Upper lobe of right lung (tissue), 1 donor: ENCODE measurements around the gene PCDH10. TPM values are rescaled to one million over a fixed set of nuclear protein-coding genes. Genes with fewer than 3 reads are reported as not detected.

Experiments used
- ATAC-seq: fragments of 200-7000 bp; cut with Tn5 transposase; one replicate; pipeline ENCODE4 v1.9.1; 2020; ENCODE audit warnings: mild to moderate bottlenecking, moderate library complexity
- DNase-seq: peaks from one replicate; pipeline ENCODE4 v3.0.0-alpha.2; 2020
- H3K27ac ChIP-seq: fragments of 200-600 bp; one replicate; pipeline ENCODE4 v1.8.0; 2022
- H3K27me3 ChIP-seq: fragments of 200-600 bp; one replicate; pipeline ENCODE4 v1.8.0; 2022; ENCODE audit warnings: mild to moderate bottlenecking
- H3K36me3 ChIP-seq: fragments of 200-600 bp; one replicate; pipeline ENCODE4 v1.8.0; 2022
- H3K4me1 ChIP-seq: fragments of 200-600 bp; one replicate; pipeline ENCODE4 v1.8.0; 2022
- H3K4me3 ChIP-seq: fragments of 200-600 bp; one replicate; pipeline ENCODE4 v1.8.0; 2022; ENCODE audit warnings: mild to moderate bottlenecking
- H3K9me3 ChIP-seq: fragments of 200-600 bp; one replicate; pipeline ENCODE4 v1.8.0; 2022
- intact Hi-C: fragments of 100-400 bp; cut with DNase I; formaldehyde crosslinking; loops from one replicate; pipeline ENCODE4 v1.11.0; 2022
- total RNA-seq: library from RNA; stranded (reverse); fragmentation: NEBNext Ultra II Directional; extraction: Animal tissue kit (Norgen Biotek cat#: 25700); gene quantifications from one replicate; pipeline ENCODE4 v1.2.1, GENCODE V29; 2021
- TF ChIP-seq, protein P1 (sequence below): fragments of 200-600 bp; IDR thresholded peaks from one replicate; pipeline ENCODE4 v1.8.0; 2022; ENCODE audit warnings: antibody characterized with exemption
- donor health status: DM: no; HTN: yes; CAD: no; lungs with severe emphysema.

PCDH10 gene
- total RNA-seq, 1 donor from 2014 or later: 0.41 TPM

DNA sequence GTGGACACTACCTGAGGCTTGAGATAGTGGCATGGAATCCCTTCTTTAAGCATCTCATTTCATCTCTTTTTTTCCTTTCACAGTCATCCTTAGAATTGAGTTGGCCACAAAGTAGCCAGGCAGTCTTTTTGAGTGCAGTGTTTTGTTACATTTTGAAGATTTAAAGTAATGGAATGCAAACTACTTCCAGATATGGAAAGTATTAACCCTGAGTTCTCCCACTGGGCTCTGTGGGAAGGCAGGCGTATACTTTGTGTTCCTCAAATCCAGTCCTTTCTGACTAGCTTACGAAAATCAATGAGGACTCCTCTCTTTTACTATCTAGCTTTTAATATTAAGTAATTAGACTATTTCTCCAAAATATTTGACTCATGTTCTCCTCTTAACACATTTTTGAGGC lies 29.9 kb downstream of the PCDH10 start:
- Histone ChIP-seq H3K4me3 (no peak overlapping the region), H3K4me1 (no peaks in the 10 kb centered on the region), H3K36me3 (no peaks in the 10 kb centered on the region), H3K27me3 (no peaks in the 10 kb centered on the region), H3K27ac (no peak overlapping the region), H3K9me3 (no peaks in the 10 kb centered on the region)
- no peak for ATAC-seq
- no peak for DNase-seq
- intact Hi-C loops: no loop called here
- TF ChIP-seq, protein P1, sequence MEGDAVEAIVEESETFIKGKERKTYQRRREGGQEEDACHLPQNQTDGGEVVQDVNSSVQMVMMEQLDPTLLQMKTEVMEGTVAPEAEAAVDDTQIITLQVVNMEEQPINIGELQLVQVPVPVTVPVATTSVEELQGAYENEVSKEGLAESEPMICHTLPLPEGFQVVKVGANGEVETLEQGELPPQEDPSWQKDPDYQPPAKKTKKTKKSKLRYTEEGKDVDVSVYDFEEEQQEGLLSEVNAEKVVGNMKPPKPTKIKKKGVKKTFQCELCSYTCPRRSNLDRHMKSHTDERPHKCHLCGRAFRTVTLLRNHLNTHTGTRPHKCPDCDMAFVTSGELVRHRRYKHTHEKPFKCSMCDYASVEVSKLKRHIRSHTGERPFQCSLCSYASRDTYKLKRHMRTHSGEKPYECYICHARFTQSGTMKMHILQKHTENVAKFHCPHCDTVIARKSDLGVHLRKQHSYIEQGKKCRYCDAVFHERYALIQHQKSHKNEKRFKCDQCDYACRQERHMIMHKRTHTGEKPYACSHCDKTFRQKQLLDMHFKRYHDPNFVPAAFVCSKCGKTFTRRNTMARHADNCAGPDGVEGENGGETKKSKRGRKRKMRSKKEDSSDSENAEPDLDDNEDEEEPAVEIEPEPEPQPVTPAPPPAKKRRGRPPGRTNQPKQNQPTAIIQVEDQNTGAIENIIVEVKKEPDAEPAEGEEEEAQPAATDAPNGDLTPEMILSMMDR: no peak

- intact Hi-C loops: no loop called here
- ATAC-seq (no peak), DNase-seq (no peak)
- H3K27me3 ChIP-seq: no peaks in the 10 kb centered on the region
- H3K36me3 ChIP-seq: no peaks in the 10 kb centered on the region
- H3K4me1 ChIP-seq: no peaks in the 10 kb centered on the region
- H3K9me3 ChIP-seq: no peaks in the 10 kb centered on the region
- H3K27ac ChIP-seq: no peak overlapping the region
- no peak overlapping the region for H3K4me3 ChIP-seq
- TF ChIP-seq, protein P1: no peak
These were observed 37.1 kb downstream of the PCDH10 start for GRCh38 chr4:133186210-133186609.

GRCh38 chr4:133186845-133187244 lies 37.8 kb downstream of the PCDH10 start:
- DNase-seq (no peak), ATAC-seq (no peak)
- Histone ChIP-seq H3K4me1 (no peaks in the 10 kb centered on the region), H3K27ac (no peak overlapping the region), H3K4me3 (no peak overlapping the region), H3K27me3 (no peaks in the 10 kb centered on the region), H3K9me3 (no peaks in the 10 kb centered on the region), H3K36me3 (no peaks in the 10 kb centered on the region)
- intact Hi-C loops: no loop called here
- TF ChIP-seq, protein P1: no peak

DNA sequence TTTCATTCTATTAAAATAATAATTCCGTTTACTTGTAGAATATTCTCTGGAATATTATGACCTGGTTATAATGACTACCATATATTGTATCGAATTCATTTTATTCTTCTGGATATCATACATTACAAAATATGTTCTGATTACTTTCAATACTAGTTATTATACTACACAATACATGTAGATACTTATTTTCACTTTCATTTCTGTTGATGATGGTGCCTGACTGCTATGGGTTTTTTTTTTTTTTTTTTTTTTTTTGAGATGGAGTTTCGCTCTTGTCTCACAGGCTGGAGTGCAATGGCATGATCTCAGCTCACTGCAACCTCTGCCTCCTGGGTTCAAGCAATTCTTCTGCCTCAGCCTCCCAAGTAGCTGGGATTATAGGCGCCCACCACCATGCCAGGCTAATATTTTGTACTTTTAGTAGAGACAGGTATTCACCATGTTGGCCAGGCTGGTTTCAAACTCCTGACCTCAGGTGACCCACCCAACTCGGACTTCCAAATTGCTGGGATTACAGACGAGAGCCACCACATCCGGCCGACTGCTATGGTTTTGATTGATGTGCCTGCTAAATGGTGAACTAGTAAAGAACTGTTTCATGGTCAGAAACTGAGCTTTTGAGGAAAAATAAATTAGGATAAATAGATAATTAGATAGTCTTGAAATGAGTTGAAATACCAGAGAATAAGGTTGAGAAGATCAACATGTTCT lies 39.5 kb downstream of the PCDH10 start:
- Histone ChIP-seq H3K27ac (no peak overlapping the region), H3K36me3 (no peaks in the 10 kb centered on the region), H3K4me3 (no peak overlapping the region), H3K4me1 (no peaks in the 10 kb centered on the region), H3K27me3 (no peaks in the 10 kb centered on the region), H3K9me3 (no peaks in the 10 kb centered on the region)
- TF ChIP-seq, protein P1: no peak
- DNase-seq (no peak), ATAC-seq (no peak)
- intact Hi-C loops: no loop called here

- Histone ChIP-seq H3K4me1 (no peaks in the 10 kb centered on the region), H3K4me3 (no peak overlapping the region), H3K36me3 (no peaks in the 10 kb centered on the region), H3K9me3 (no peaks in the 10 kb centered on the region), H3K27ac (no peak overlapping the region), H3K27me3 (no peaks in the 10 kb centered on the region)
- intact Hi-C loops: no loop called here
- DNase-seq (no peak), ATAC-seq (no peak)
- TF ChIP-seq, protein P1: no peak
These were observed 40.0 kb downstream of the PCDH10 start for GRCh38 chr4:133189147-133189517.

- Histone ChIP-seq H3K9me3 (no peaks in the 10 kb centered on the region), H3K4me1 (no peaks in the 10 kb centered on the region), H3K36me3 (no peaks in the 10 kb centered on the region), H3K4me3 (no peak overlapping the region), H3K27ac (no peak overlapping the region), H3K27me3 (no peaks in the 10 kb centered on the region)
- TF ChIP-seq, protein P1: no peak
- no peak for ATAC-seq
- DNase-seq: no peak
- intact Hi-C loops: no loop called here
These were observed 41.0 kb downstream of the PCDH10 start for GRCh38 chr4:133190098-133190497.
